Progenitor cell of endocrine pancreas (in vitro differentiated cells): Measurements from ENCODE around the gene BMP8A. TPM values are rescaled to one million over a fixed set of nuclear protein-coding genes. Genes with fewer than 3 reads are reported as not detected.
"Not testable (repeated sequence)": the region's sequence is repeated elsewhere in the genome, so short reads cannot be mapped to it uniquely, and the experiment has no call there.

Experiments
- DNase-seq: peaks from one replicate; pipeline ENCODE4 v3.0.0; 2021; ENCODE audit warnings: low spot score; ENCODE audit not compliant: unreplicated experiment
- H3K27ac Mint-ChIP-seq: 2 replicates; pipeline ENCODE4 v1.8.0; 2021; ENCODE audit warnings: mild to moderate bottlenecking, moderate library complexity, mixed read lengths
- H3K27me3 Mint-ChIP-seq: 2 replicates; pipeline ENCODE4 v1.8.0; 2021; ENCODE audit warnings: mixed read lengths
- H3K36me3 Mint-ChIP-seq: 2 replicates; pipeline ENCODE4 v1.8.0; 2022; ENCODE audit warnings: mixed read lengths; ENCODE audit not compliant: insufficient read depth
- H3K4me1 Mint-ChIP-seq: 2 replicates; pipeline ENCODE4 v1.8.0; 2021; ENCODE audit warnings: low read depth, mixed read lengths
- H3K4me3 Mint-ChIP-seq: 2 replicates; pipeline ENCODE4 v1.8.0; 2021; ENCODE audit warnings: low read depth, mild to moderate bottlenecking, moderate library complexity, mixed read lengths
- H3K9me3 Mint-ChIP-seq: 2 replicates; pipeline ENCODE4 v1.8.0; 2021; ENCODE audit warnings: low read depth, mixed read lengths
- total RNA-seq: library from RNA; stranded (reverse); gene quantifications from 2 replicates; pipeline ENCODE4 v1.2.1, GENCODE V29; 2021
- TF ChIP-seq, protein P1 (sequence below): fragments of 200-600 bp; sonication (generic); IDR thresholded peaks from one replicate; pipeline ENCODE4 v1.5.0; 2021; ENCODE audit warnings: antibody characterized with exemption, mild to moderate bottlenecking; ENCODE audit not compliant: unreplicated experiment

Gene BMP8A
- total RNA-seq, 1 donor from 2014 or later: 0.67 TPM

DNA sequence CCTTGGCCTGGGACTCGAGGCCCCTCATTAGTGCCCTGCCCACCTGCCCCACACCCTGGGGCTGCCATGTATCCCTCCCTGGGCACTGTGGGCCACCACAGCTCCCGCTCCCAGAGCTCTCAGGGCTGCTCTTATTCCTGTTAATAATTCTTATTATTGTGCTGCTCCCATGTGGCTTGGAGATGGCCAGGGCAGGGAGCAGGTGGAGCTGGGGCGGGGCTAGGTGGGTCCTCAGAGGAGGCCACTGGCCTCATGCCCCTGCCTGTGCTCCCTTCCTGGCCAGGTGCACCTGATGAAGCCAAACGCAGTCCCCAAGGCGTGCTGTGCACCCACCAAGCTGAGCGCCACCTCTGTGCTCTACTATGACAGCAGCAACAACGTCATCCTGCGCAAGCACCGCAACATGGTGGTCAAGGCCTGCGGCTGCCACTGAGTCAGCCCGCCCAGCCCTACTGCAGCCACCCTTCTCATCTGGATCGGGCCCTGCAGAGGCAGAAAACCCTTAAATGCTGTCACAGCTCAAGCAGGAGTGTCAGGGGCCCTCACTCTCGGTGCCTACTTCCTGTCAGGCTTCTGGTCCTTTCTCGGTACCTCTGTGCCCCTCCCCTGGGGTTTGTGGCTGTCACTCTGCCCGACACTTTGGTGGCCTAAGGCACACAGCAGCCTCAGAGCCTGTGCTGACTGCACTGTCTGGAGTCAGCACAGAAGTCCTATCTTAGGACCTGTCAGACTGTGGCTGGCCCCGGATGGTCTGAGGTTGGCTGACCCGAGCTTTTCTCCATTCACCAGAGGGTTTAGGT is 34.1 kb downstream of the BMP8A start:
- DNase-seq: no peak
- H3K36me3 Mint-ChIP-seq: peaks cover 5% of the 10 kb centered on the region
- H3K27me3 Mint-ChIP-seq: no peaks in the 10 kb centered on the region
- no peaks in the 10 kb centered on the region for H3K9me3 Mint-ChIP-seq
- H3K4me1 Mint-ChIP-seq: no peaks in the 10 kb centered on the region
- TF ChIP-seq, protein P1, sequence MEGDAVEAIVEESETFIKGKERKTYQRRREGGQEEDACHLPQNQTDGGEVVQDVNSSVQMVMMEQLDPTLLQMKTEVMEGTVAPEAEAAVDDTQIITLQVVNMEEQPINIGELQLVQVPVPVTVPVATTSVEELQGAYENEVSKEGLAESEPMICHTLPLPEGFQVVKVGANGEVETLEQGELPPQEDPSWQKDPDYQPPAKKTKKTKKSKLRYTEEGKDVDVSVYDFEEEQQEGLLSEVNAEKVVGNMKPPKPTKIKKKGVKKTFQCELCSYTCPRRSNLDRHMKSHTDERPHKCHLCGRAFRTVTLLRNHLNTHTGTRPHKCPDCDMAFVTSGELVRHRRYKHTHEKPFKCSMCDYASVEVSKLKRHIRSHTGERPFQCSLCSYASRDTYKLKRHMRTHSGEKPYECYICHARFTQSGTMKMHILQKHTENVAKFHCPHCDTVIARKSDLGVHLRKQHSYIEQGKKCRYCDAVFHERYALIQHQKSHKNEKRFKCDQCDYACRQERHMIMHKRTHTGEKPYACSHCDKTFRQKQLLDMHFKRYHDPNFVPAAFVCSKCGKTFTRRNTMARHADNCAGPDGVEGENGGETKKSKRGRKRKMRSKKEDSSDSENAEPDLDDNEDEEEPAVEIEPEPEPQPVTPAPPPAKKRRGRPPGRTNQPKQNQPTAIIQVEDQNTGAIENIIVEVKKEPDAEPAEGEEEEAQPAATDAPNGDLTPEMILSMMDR: no peak
- H3K4me3 Mint-ChIP-seq: no peak overlapping the region
- H3K27ac Mint-ChIP-seq: no peak overlapping the region

DNA sequence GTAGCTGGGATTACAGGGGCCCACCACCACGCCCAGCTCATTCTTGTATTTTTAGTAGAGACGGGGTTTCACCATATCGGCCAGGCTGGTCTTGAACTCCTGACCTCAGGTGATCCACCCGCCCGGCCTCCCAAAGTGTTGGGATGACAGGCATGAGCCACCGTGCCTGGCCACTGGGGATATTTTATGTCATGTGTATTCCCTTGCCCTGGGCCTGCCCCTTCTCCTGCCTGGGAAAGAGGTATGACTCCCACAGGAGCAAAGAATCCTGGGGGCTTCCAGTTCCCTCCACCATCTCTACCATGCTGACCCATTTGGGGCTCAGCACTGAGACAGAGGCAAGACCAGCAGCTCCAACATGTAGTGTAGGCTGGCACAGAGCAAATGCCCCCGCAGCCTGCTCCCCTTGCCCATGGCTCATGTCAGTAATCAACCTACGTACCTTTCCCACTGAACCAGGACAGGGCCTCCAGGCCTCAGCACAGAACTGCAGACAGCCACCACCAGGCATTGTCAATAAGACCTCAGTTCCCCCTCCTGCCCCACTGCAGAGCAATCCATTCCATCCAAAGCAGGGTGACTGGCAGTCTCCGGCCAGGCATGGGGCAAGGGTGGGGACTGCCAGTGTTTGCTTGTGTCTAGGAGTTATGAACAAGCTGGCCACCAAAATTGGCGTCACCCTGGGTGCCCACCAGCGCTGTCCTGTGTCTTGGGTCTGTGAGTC is 35.2 kb downstream of the BMP8A start:
- TF ChIP-seq, protein P1: no peak
- Mint-ChIP-seq H3K27ac (no peak overlapping the region), H3K4me1 (no peaks in the 10 kb centered on the region), H3K4me3 (no peak overlapping the region), H3K9me3 (no peaks in the 10 kb centered on the region), H3K36me3 (peaks cover 8% of the 10 kb centered on the region), H3K27me3 (no peaks in the 10 kb centered on the region)
- no peak for DNase-seq

DNA sequence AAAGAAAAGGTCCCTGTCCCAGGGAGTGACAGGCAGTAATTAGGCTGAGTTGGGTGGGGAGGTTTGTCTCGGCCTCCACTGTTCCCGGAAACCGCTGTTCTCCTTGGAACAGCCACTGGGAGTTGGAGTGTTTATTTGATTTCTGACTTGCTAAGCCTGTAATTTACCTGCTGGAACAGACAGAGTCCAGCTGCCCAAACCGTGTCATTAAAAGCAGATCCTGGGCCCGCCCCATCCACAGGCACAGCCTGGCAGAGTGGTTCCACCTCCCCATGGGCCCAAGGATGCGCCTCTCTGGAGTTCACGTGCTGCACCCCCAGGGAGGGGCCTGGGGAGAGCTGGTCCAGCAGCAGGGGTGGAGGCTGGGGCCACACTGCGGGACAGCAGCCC is 35.7 kb downstream of the BMP8A start:
- not testable (repeated sequence) for H3K9me3 Mint-ChIP-seq, H3K4me1 Mint-ChIP-seq, DNase-seq, H3K4me3 Mint-ChIP-seq, H3K27me3 Mint-ChIP-seq, H3K27ac Mint-ChIP-seq
- peaks cover 12% of the 10 kb centered on the region for H3K36me3 Mint-ChIP-seq

DNA sequence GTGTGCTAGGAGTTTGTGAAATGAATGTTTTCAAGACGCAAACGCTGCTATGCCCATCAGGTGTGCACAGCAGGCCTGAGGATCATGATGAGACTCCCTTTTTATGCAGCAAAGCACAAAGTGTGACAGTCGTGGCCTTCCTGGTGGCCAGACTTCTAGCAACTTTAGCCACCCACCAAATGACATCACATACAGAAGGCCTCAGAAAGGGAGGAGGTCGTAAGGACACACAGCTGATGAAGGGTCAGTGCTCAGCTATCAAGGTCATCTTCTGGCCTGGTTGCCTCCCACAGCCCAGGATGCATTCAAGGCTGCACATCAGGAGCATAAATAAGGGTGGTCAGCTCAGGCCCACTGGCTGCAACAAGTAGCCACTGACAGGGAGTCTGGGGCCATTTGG is 36.6 kb downstream of the BMP8A start:
- Mint-ChIP-seq H3K4me3 (no peak overlapping the region), H3K4me1 (no peaks in the 10 kb centered on the region), H3K27ac (no peak overlapping the region), H3K27me3 (no peaks in the 10 kb centered on the region), H3K9me3 (no peaks in the 10 kb centered on the region), H3K36me3 (peaks cover 14% of the 10 kb centered on the region)
- DNase-seq: no peak
- TF ChIP-seq, protein P1: no peak

DNA sequence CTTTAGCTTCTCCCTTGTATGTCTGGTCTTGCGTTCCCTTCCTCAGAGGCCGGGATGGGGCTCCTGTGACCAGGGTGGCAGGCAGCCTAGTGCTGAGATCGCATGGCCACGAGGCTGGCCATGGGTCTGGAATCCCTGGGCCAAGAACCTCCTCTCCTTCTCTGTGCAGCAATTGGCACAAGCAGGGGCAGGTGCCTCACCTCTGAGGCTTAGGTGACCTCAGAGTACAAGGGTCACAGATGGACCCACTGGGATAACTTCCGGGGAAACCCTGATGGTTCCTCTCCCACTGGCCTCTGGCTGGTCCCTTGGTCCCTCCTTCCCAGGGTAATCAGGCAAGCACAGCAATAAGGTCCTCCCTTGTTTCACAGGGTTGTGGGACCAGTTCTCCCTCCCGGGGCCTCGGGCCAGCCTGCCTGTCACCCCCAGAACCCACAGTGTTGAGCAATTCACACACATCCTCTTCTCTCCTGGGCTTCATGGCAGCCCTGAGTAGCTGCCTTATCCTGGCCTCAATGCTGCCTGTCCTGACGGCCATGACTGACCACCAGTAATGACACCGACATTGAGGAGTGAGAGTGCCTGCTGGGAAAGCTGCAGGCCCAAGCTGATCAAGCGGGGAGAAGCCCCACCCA is 38.6 kb downstream of the BMP8A start:
- H3K9me3 Mint-ChIP-seq: no peaks in the 10 kb centered on the region
- TF ChIP-seq, protein P1: no peak
- no peak for DNase-seq
- no peak overlapping the region for H3K4me3 Mint-ChIP-seq
- H3K36me3 Mint-ChIP-seq: peaks cover 14% of the 10 kb centered on the region
- H3K27me3 Mint-ChIP-seq: no peaks in the 10 kb centered on the region
- H3K27ac Mint-ChIP-seq: no peak overlapping the region
- H3K4me1 Mint-ChIP-seq: no peaks in the 10 kb centered on the region
